Fibroblast of skin of left quadriceps (primary cell): ENCODE results near the gene RGL1.
A peak's percentile ranks its signal among the peaks of the same experiment; 100 is the strongest.
"Not testable (repeated sequence)": the region's sequence is repeated elsewhere in the genome, so short reads cannot be mapped to it uniquely, and the experiment has no call there.

Experiments
- DNase-seq, 2 experiments: peaks; one replicate each; pipeline ENCODE4 v3.0.0-alpha.2; 2013; ENCODE audit warnings: low read depth in 2 of 2

RGL1 gene

GRCh38 chr1:183804916-183805841 lies at the start of gene RGL1:
Gene RGL1 (plus strand): TSS chr1:183805120. CDS start chr1:183805298, 178 bp downstream.
- peak in 1 of 2 experiments; percentile 40 for DNase-seq

GRCh38 chr1:183756326-183756725 lies 48.6 kb upstream of the RGL1 start:
- no peak for DNase-seq

GRCh38 chr1:183757061-183757460 lies 47.9 kb upstream of the RGL1 start:
- DNase-seq, result peak; percentile 58 to 64

GRCh38 chr1:183758913-183759312 lies 46.0 kb upstream of the RGL1 start:
- DNase-seq, result no peak

GRCh38 chr1:183760661-183761060 lies 44.3 kb upstream of the RGL1 start:
- DNase-seq, result no peak

GRCh38 chr1:183761871-183762270 lies 43.0 kb upstream of the RGL1 start:
- peak; percentile 45 to 50 for DNase-seq

GRCh38 chr1:183762856-183763255 lies 42.1 kb upstream of the RGL1 start:
- not testable (repeated sequence) for DNase-seq

- DNase-seq, result no peak
Measured at GRCh38 chr1:183764981-183765380, 39.9 kb upstream of the RGL1 start.

GRCh38 chr1:183769956-183770815 lies 34.7 kb upstream of the RGL1 start:
- DNase-seq, result no peak

GRCh38 chr1:183770816-183771128 lies 34.1 kb upstream of the RGL1 start:
- DNase-seq, result no peak

DNA sequence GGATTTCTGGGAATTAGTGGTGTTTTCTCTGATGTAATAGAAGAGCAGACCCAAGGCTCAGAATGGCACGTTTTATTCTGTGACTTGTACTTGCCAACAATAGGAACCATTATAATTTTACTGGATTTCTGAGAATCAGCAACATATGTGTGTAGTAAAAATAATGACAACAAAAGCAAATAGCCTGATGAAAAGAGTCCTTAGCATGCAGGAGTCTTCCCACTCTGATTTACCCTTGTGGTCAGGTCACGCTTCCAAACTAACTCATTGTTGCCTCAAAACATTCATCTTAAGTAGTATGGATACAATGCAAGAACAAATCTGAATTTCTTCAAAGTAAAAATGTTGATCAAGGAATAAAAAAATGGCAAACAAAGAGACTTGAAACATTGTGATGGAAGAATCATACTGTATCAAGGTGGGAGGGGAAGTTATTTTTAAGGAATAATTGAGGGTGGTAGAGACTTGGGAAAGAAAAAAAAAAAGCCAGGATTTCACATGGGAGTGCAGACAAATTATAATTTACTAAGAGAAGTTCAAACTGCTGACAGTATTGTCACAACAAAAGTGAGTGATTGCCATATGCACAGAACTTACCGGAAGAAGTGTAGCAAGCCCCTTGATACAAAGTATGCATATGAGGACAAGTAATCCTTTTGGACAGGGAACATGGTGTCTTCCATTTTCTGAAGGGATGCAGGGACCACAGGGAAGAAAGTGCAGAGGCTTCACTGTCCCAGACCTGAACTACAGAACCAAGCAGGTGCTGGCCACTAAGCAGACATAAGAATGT lies 31.2 kb upstream of the RGL1 start:
- DNase-seq, result no peak

GRCh38 chr1:183774938-183775337 lies 30.0 kb upstream of the RGL1 start:
- no peak for DNase-seq

- peak; percentile 34 to 36 for DNase-seq
Measured at GRCh38 chr1:183776731-183777130, 28.2 kb upstream of the RGL1 start.

GRCh38 chr1:183777328-183777727 lies 27.6 kb upstream of the RGL1 start:
- DNase-seq, result no peak

DNA sequence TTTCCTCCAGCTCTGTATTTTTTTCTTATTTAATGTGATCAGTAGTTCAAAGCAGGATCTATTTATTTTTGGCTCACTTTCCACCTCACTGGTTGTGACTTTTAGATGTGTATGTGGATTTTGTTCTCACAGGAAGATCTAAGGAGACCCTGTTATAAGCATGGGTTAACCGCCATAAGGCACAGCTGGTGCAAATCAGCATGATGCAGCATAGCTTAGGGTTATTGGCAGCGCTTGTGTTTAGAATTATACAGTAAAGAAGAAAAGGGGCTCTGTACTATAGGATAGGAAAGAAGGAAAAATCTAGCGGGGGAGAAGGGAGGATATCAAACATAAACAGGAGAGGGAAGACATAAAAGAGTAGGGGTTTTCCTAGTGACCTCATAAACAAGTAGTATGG lies 26.9 kb upstream of the RGL1 start:
- DNase-seq, result no peak

GRCh38 chr1:183778568-183779433 lies 26.1 kb upstream of the RGL1 start:
- DNase-seq, result no peak

GRCh38 chr1:183780159-183780558 lies 24.8 kb upstream of the RGL1 start:
- DNase-seq, result no peak

DNA sequence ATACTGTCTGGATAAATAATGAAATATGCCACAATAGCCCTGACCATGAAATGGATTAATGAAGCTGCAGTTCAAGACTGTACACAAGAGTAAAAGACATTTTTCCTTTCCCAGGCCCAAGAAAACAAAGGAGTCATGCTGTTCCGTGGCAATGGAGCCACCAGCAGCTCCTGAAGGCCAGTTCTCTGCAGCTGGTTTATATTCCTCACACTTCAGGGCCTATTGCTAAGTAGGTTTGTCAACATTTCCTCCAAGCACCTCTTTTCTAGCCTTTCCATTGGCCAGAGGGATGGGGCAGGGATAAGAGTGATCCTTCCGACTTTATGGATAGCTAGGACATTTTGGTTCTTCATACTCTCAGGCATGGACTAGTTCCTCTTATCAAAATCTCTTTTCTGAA lies 24.2 kb upstream of the RGL1 start:
- no peak for DNase-seq

- no peak for DNase-seq
Measured at GRCh38 chr1:183783342-183783741, 21.6 kb upstream of the RGL1 start.

GRCh38 chr1:183783767-183784637 lies 20.9 kb upstream of the RGL1 start:
- peak; percentile 78 to 82 for DNase-seq
